Urothelium cell line (cell line): ENCODE results near the gene DGLUCY.

Source experiments
- DNase-seq: peaks from one replicate; pipeline ENCODE4 v3.0.0; 2011; ENCODE audit warnings: low spot score, mixed read lengths
- FAIRE-seq: peaks from 2 replicates; lab custom pipeline; 2011; peaks lifted over from hg19 to GRCh38; lab: Jason Lieb, UNC

DGLUCY gene

DNA sequence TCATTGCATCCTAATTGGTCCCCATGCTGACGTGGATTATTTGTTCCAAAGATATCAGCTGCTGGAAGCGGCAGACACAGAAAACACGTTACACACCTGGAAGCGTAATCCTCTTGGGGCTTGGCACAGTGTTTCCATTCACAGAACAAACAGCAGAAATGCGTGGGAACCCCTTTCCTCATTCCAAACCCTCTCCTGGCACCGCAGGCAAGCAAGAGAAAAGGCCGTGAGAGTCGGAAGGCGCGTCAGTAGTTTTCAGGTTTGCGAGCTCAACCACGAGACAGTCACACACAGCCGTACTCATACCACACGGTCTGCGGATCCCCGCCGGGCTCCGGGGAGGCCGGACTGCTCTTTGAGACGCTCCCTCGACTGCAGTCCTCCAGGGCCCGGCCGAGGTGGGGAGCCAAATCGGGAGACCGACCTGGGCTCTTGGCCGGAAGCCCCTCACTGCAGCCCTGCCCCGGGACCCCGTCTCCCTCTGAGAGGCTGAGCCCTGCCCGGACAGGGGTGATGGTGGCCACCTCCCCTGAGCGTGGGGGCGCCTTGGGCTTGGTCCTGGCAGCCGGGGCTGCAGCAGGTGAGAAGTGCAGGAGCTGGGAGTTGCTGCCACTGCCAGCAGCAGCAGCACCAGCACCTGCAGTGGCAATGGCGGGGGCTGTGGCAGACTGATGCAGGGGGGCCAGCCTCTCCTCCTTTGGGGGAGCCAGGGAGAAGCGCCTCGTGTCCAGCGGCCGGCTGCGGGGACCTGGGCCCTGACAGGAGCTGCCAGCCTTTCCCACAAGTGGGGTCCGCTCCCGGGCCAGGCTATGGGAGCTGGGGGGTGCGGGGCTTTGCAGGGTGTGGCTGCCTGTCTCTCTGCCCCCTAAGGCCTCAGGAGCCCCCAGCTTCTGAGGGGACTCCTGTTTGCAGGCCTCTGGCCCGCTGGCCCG is 158.7 kb downstream of the DGLUCY start:
- DNase-seq (no peak), FAIRE-seq (no peak)

DNA sequence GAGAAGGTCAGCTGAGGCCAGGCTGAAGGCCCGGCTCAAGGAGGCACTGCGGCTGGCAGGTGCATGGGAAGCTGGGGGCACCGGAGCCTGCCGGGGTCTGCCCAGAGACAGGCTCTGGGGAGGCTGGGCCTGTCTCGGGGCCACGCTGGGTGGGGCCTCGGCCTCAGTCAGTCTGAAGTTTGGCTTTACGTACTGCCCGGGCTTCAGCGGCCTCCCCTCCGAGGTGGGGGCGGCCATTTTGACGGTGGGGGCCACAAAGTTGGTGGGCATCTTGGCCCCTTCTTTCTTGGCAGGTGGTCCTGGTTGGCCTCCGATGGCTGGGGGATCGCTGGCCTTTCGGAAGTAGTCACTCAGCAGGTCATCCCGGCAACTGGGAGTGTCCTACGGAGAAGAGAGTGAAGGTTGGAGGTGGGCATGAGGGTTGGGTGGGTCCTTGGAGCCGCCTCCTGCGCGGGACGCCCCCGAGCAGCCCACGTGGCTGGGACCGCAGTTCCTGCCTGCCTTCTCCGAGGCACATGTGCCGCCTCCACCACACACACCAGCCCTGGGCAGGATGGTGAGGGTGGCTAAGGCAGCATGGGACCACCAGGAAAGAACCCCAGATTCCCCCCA is 159.5 kb downstream of the DGLUCY start:
- no peak for DNase-seq
- FAIRE-seq: no peak

DNA sequence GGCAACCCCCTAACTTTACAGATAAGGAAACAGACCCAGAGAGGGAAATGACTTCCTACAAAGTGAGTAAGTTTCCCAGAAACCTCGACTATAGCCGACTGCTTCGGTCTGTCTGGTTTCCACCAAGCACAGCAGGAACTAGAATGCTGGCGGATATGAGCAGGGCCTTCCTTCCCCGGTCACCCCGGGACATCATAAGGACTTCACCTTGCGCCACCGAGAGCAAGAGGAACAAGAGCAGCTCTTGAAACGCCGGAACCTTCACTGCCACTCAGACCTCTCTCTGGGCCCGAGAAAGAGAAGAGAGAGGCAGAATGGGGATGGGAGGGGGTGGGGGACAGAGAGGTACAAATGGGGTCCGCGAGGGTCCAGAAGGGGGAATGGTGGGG is 160.0 kb downstream of the DGLUCY start:
- DNase-seq (no peak), FAIRE-seq (no peak)

GRCh38 chr14:91274796-91275195 is 160.9 kb downstream of the DGLUCY start:
- DNase-seq (no peak), FAIRE-seq (no peak)
